HG03064 (cell line): ENCODE measurements around the gene LIPH.

Experiments
- ATAC-seq: cut with Tn5 transposase; IDR thresholded peaks from one replicate; pipeline ENCODE4 v1.9.1; 2021; ENCODE audit warnings: low read depth; ENCODE audit not compliant: unreplicated experiment

The LIPH gene

DNA sequence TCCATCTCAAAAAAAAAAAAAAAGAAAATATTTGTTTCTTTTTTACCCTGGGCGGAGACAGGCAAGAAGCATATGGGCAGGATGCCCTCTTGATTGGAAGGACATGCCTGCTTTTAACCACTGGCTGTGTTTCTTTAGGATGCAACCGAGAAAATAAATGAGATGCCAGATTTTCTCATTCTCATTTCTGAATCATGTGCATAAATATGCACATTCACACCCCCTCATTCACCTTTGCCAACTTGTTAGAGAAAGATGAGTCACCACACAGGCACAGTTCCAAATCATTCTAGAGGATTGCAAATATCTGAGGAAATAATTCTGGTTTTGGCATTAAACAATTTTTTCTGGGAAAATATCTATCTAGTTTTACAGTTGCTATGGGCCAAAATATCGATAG, 3.3 kb downstream of the LIPH start:
- no peak for ATAC-seq

- ATAC-seq, result no peak
Measured at GRCh38 chr3:185540695-185541094, 11.7 kb downstream of the LIPH start.

GRCh38 chr3:185539934-185540333, 12.5 kb downstream of the LIPH start:
- ATAC-seq, result no peak

DNA sequence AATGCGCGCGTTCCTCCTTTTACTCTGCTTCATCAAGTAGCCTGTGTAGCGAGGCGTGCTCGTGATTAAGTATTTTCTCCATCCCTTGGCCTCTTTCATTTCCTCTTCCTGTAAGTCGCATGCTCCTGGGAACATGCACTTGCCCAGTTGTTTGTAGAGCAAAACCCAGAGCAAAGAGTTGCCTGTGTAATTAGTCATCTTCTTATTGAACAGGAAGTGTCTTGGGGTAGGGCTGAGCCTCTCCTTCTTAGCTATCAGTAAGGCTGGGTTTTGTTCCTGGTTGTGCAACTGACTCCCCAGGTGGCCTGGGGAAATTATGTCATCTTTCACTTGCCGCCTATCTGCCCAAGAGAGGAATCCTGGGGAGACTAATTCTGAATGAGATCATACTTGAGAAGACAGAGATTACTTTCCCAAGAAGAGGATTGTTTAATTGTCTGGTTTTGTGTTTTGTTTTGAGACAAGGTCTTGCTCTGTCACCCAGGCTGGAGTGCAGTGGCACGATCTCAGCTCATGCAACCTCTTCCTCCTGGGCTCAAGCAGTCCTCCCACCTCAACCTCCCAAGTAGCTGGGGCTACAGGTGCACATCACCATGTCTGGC, 14.9 kb downstream of the LIPH start:
- ATAC-seq, result peak; percentile 97

DNA sequence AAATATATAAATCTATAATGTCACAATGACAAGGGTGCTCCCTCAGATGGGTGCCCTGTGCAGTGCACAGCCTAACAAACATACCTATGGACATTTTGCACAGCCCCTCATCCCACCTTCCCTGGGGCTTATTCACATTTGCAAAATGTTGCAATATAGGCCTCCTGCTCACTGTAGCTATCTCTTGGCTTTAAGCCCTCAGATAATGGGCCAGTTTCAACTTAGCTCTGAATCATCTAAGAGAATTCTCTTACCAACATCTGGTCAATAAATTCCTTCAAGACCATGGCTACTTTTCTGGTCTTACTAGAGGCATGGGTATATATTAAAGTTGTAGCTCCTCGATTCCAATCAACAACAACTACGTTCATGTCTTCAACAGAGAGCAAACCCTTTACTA, 17.9 kb downstream of the LIPH start:
- no peak for ATAC-seq

DNA sequence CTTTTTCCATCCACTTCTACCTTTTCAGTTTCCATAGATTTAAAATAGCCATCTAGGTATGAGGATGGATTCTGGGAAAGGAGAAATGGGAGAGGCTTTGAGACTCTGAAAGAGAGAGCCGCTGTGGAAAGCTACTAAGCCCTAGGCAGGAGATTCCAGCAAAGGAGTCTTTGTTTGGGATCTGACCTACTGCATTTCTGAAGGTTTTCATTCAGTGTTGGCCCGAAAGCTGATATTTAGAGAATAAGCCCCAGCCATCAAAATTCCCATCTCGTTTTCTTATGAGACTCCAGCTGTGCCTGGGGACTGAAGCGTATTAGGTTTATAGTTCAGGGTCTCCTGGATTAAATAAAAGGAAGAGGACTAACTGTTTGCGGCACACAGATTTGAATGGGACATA, 19.5 kb downstream of the LIPH start:
- ATAC-seq, result no peak

GRCh38 chr3:185530856-185531255, 21.5 kb downstream of the LIPH start:
- ATAC-seq, result no peak

GRCh38 chr3:185528532-185528931, 23.9 kb downstream of the LIPH start:
- no peak for ATAC-seq

- ATAC-seq, result no peak
Measured at GRCh38 chr3:185527364-185527763, 25.0 kb downstream of the LIPH start.

DNA sequence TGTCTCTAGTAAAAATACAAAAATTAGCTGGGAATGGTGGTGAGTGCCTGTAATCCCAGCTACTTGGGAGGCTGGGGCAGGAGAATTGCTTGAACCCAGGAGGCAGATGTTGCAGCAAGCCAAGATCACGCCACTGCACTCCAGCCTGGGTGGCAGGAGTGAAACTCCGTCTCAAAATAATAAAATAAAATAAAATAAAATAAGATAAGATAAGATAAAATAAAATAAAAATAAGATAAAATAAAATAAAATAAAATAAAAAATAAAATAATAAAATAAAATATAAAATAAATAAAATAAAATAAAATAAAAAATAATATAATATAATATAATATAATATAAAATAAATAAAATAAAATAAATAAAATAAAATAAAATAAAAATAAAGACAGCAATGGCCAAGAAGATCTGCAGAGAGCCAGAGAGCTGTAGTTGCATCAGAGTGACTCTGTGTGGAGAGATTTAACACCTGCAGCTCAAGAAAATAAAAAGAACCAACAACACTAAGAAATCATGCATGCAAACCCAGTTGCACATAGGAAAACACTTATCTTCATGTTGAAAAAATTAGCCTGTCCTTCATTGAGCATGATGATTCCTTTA, 25.9 kb downstream of the LIPH start:
- no peak for ATAC-seq

DNA sequence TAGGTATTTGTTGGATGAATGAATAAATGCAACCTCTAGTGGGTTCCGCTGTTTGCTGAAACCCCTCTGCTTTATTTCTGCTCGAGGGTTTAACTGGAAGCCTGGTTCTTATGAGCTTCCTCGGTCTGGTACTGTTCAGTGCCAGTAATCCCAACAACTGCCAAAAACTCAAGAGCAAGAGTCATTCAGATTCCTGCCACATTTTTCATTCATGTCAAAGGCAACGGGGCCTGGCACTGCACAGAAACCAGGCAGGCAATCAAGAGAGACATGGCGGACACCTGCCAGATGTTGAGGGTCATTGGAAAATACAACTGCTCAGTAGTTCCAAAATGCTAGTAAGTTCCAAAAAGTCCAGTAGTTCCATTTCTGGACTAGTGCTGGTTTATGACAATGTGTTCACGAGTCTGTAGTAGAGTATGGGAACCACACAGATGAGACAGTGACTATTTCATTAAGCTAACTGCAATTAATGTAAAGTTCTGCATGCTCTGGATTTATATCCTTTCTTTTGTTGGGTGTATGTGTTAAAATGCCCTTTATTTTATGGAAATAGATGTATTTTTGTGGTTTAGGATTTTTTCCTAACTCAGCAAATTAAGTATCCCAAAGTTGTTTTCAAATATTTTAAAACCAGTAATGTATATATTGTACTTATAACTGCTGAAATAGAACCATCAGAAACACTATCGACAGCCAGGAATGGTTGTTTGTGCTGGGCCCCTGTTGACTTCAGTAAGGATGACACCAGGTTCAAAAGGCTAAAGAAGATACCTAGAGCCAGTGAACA, 30.8 kb downstream of the LIPH start:
- ATAC-seq, result no peak

DNA sequence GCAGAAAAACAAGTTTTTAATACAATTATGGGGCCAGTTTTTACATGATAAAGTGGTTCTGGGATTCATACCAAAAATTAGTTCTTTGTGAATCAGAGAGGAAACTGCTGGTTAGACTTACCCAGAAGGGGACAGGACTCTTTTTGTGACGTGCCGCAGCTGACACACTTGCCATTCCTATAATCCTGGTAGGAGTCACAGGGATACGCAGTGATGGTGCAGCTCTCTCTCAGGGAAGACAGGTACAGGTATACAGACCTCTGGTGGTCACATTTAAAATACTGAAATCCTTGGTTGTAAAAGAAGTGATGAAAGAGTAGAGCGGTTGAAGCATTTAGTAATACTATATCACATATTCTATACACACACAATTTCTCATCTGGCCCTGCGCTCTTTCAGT, 33.4 kb downstream of the LIPH start:
- ATAC-seq, result no peak

GRCh38 chr3:185517387-185518130, 34.8 kb downstream of the LIPH start:
- ATAC-seq, result no peak

DNA sequence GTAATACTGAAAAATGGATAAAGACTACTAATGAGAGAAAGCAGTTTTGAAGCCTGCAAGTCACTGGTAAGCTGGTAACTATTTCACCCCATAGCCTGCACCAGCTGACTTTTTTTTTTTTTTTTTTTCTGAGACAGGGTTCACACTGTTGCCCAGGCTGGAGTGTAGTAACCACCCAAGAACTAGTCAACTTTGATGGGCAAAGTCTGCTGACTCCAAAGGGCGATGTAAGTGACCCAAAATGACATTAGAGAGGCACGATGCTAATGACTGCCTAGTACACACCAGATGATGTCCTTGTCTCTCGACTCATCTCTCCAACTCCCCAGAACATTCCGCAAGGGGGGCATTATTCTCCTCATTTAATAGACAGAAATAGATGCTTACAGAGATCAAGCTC, 40.7 kb downstream of the LIPH start:
- no peak for ATAC-seq

GRCh38 chr3:185508335-185508991, 43.9 kb downstream of the LIPH start:
- no peak for ATAC-seq

- no peak for ATAC-seq
Measured at GRCh38 chr3:185507883-185508282, 44.5 kb downstream of the LIPH start.

DNA sequence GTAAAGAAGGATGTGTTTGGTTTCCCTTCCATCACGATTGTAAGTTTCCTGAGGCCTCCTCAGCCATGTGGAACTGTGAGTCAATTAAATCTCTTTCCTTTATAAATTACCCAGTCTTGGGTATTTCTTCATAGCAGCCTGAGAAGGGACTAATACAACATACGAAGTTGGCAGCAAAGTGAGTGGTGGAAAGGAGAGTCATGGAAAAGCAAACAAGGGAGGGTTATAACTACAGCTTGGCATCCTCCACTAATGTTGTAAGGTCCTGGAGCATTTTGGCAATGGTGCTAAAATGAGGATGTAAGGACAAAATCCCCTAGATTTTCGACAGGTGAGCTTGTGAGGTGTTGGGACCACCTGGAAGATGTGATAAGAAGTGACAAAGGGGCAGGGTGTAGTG, 47.8 kb downstream of the LIPH start:
- no peak for ATAC-seq

- no peak for ATAC-seq
Measured at GRCh38 chr3:185503521-185503920, 48.9 kb downstream of the LIPH start.

GRCh38 chr3:185502987-185503386, 49.4 kb downstream of the LIPH start:
- no peak for ATAC-seq

GRCh38 chr3:185498503-185499396, 53.6 kb downstream of the LIPH start, which contains the start of gene TMEM41A:
Gene TMEM41A, minus strand, starts transcription at chr3:185499035. Its CDS starts 74 bp downstream, at chr3:185498961.
- ATAC-seq, result peak; percentile 96
